Measurements from ENCODE around the gene CISTR. TPM values are rescaled to one million over a fixed set of nuclear protein-coding genes. Genes with fewer than 3 reads are reported as not detected.

The CISTR gene
- total RNA-seq, 1 experiment from 2014 or later = not detected

DNA sequence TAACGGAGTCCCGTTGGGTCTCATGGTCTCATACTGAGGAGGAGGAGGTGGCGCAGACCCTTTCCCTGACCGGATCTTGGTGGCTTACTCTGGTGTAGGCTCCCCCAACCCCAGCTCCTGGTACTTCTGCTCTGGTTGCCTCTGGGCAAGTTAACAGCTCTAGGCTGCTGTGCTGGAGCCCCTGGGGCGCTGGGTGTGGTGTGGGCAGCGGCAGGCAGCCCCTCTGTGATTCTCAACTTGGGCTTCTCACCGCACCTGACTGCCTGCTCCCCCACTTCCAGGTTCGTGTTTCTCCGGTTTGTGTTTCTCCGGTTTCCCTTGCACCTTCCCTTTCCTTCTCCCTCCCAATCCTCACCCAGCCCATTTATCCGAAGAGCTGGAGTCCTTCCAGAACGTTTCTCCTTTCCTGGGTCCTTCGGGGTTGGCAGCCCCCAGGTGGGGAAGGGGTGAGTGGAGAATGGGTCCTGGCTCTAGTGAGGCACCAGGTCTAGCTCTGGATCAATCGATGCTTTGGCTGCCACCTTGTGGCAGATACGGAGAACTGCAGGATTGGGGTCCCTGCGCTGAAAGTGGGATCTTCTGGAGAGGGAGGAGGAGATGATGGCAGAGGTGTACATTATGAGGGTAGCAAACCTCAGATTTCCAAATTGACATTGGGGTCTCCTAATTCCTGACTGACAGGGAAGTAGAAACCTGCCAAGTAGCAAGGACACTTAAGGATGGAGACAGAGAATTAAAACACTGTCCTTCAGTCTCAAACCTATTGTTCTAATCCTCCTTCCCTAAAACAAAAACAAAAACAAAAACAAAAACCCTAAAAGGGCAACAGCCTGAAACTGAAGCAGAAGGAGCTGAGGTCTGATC is 8.3 kb downstream of the CISTR start:
- Histone ChIP-seq H2AFZ (ENCODE audit: low read length) (no peak overlapping the region), H2BK20ac (ENCODE audit: low read depth, low read length, poor library complexity, severe bottlenecking) (no peak overlapping the region), H3K14ac (ENCODE audit: insufficient read depth, low read length) (no peak overlapping the region), H3K27me3 (ENCODE audit: insufficient read depth, low read length) (peaks cover 34% of the 10 kb centered on the region; the same call in 1 of the 2 replicates), H3K9me3 (ENCODE audit: control insufficient read depth, low read depth, low read length) (no peaks in the 10 kb centered on the region), H3K56ac (ENCODE audit: insufficient read length, low read depth, low read length) (no peak overlapping the region), H4K8ac (replicated peaks; ENCODE audit: insufficient read length, low read depth, low read length) (no peak overlapping the region), H2AK5ac (ENCODE audit: insufficient read length, low read length) (no peak overlapping the region), H3K4me1 (ENCODE audit: insufficient read depth, low read length) (no peaks in the 10 kb centered on the region; the same call in 1 of the 2 replicates), H3K23me2 (ENCODE audit: insufficient read length, low read depth, low read length, poor library complexity, severe bottlenecking) (peaks cover 15% of the 10 kb centered on the region), H3K27ac (ENCODE audit: insufficient read length, low read depth, low read length) (no peak overlapping the region), H3K79me2 (ENCODE audit: insufficient read depth, low read length) (no peaks in the 10 kb centered on the region), H4K20me1 (ENCODE audit: control insufficient read depth, insufficient read depth, insufficient read length) (peaks cover 2% of the 10 kb centered on the region), H3K79me1 (ENCODE audit: insufficient read depth, low read depth, low read length, poor library complexity, severe bottlenecking) (no peaks in the 10 kb centered on the region), H3K9ac (ENCODE audit: extremely low read depth, insufficient read length, low read length) (no peak overlapping the region), H3K4ac (ENCODE audit: low read depth, low read length) (no peak overlapping the region), H2BK12ac (ENCODE audit: insufficient read length, low read depth, low read length) (no peak overlapping the region), H3K23ac (ENCODE audit: insufficient read length, low read depth, low read length) (no peak overlapping the region), H3T11ph (ENCODE audit: low read length) (no peak overlapping the region), H2BK15ac (ENCODE audit: low read depth, low read length) (no peak overlapping the region), H2BK5ac (ENCODE audit: insufficient read length, low read length) (no peak overlapping the region), H4K5ac (ENCODE audit: insufficient read length, low read depth, low read length) (no peak overlapping the region), H2BK120ac (ENCODE audit: low read depth, low read length, poor library complexity, severe bottlenecking) (no peak overlapping the region), H3K4me2 (ENCODE audit: insufficient read depth, insufficient read length, low read length) (peak overlapping the region; percentile 9), H4K91ac (ENCODE audit: insufficient read length, low read depth, low read length) (no peak overlapping the region), H3K18ac (ENCODE audit: insufficient read length, low read depth, low read length) (no peak overlapping the region)
- Mint-ChIP-seq H3K36me3 (ENCODE audit: insufficient read depth in 1 of 3, low read depth in 3 of 3) (no peaks in the 10 kb centered on the region), H3K4me3 (0 out of 5 replicates have a peak overlapping the region, but pooled peaks of 1 of the 2 experiments have one; percentile 24), H3K27me3 (ENCODE audit: low read depth) (no peaks in the 10 kb centered on the region; the same call in none of the 2 replicates), H3K9me3 (no peaks in the 10 kb centered on the region), H3K4me1 (peaks cover 16 to 19% of the 10 kb centered on the region in 2 experiments), H3K27ac (no peak overlapping the region)
- peak; percentile 82 for DNase-seq
- WGBS (ENCODE audit: extremely low coverage, insufficient read length, low lambda C conversion rate) = no CpG with 5 or more reads among the region's 16 CpGs
- TF ChIP-seq, protein P1, sequence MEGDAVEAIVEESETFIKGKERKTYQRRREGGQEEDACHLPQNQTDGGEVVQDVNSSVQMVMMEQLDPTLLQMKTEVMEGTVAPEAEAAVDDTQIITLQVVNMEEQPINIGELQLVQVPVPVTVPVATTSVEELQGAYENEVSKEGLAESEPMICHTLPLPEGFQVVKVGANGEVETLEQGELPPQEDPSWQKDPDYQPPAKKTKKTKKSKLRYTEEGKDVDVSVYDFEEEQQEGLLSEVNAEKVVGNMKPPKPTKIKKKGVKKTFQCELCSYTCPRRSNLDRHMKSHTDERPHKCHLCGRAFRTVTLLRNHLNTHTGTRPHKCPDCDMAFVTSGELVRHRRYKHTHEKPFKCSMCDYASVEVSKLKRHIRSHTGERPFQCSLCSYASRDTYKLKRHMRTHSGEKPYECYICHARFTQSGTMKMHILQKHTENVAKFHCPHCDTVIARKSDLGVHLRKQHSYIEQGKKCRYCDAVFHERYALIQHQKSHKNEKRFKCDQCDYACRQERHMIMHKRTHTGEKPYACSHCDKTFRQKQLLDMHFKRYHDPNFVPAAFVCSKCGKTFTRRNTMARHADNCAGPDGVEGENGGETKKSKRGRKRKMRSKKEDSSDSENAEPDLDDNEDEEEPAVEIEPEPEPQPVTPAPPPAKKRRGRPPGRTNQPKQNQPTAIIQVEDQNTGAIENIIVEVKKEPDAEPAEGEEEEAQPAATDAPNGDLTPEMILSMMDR (conservative IDR thresholded peaks at IDR 0.05) = peak; percentile 90
